Upper lobe of left lung (tissue), 6 donors: ENCODE measurements around the gene SPOCK1. TPM values are rescaled to one million over a fixed set of nuclear protein-coding genes. Genes with fewer than 3 reads are reported as not detected.

Experiments
- ATAC-seq, 2 donors: fragments of 200-7000 bp; cut with Tn5 transposase; one replicate each; pipeline ENCODE4 v1.9.1; 2022; ENCODE audit warnings: mild to moderate bottlenecking in 2 of 2, moderate library complexity in 2 of 2; ENCODE audit not compliant: low FRiP score in 2 of 2
- DNase-seq, 2 donors: peaks; one replicate each; pipeline ENCODE4 v3.0.0-alpha.2; 2019 to 2020
- H3K27ac ChIP-seq, 4 donors: fragments of 200-600 bp; sonication (generic); one replicate each; pipeline ENCODE4 v1.5.1; 2016 to 2019
- H3K27me3 ChIP-seq, 4 donors: fragments of 200-600 bp; sonication (generic); one replicate each; pipeline ENCODE4 v1.5.1; 2017 to 2019
- H3K36me3 ChIP-seq, 4 donors: fragments of 200-600 bp; sonication (generic); one replicate each; pipeline ENCODE4 v1.5.1; 2016 to 2019
- H3K4me1 ChIP-seq, 4 donors: fragments of 200-600 bp; sonication (generic); one replicate each; pipeline ENCODE4 v1.5.1; 2018 to 2019
- H3K4me3 ChIP-seq, 4 donors: fragments of 200-600 bp; sonication (generic); one replicate each; pipeline ENCODE4 v1.5.1; 2017 to 2019; ENCODE audit warnings: mild to moderate bottlenecking in 2 of 4, moderate library complexity in 1 of 4
- H3K9me3 ChIP-seq, 4 donors: fragments of 200-600 bp; sonication (generic); one replicate each; pipeline ENCODE4 v1.5.1; 2018 to 2019
- CTCF ChIP-seq, 6 experiments: fragments of 450-650 bp in 4 of 6; fragments of 200-600 bp in 2 of 6; sonication (generic) in 2 of 6; IDR thresholded peaks; one replicate each; pipeline ENCODE4 v1.5.1; 2016 to 2019; ENCODE audit warnings: antibody characterized with exemption in 6 of 6
- EP300 ChIP-seq, 4 donors: sonication (generic); formaldehyde crosslinking; IDR thresholded peaks; one replicate each; pipeline ENCODE4 v1.5.1; 2017; ENCODE audit warnings: antibody characterized with exemption in 4 of 4, control low read depth in 2 of 4
- POLR2A ChIP-seq, 4 donors: fragments of 450-650 bp; IDR thresholded peaks; one replicate each; pipeline ENCODE4 v1.5.1; 2016 to 2017; ENCODE audit warnings: antibody characterized with exemption in 4 of 4, mild to moderate bottlenecking in 2 of 4
- POLR2AphosphoS5 ChIP-seq, 2 donors: sonication (generic); formaldehyde crosslinking; IDR thresholded peaks; one replicate each; pipeline ENCODE4 v1.5.1; 2017; ENCODE audit warnings: antibody characterized with exemption in 2 of 2
- WGBS, 2 donors: methylation state at CpG; one replicate each; pipeline ENCODE4 v1.1.5; 2017 to 2018; 5-methylcytosine and 5-hydroxymethylcytosine counted together
- total RNA-seq, 6 donors: library from RNA; depleted of rRNA in 4 of 6; stranded (reverse); fragments of >200 nt in 4 of 6; gene quantifications; one replicate each; pipeline versions ENCODE4 v1.1.0 to v1.2.1, GENCODE V29; 2016 to 2021
- donor health status: DM: no; HTN: no; CAD: no; lungs with moderate emphysema.
- donor health status: DM: no; HTN: yes; CAD: no; lungs with severe emphysema.

The SPOCK1 gene
- total RNA-seq, 6 donors from 2014 or later: 0.33 to 16.6 (median 2.0) TPM; not detected in 1

DNA sequence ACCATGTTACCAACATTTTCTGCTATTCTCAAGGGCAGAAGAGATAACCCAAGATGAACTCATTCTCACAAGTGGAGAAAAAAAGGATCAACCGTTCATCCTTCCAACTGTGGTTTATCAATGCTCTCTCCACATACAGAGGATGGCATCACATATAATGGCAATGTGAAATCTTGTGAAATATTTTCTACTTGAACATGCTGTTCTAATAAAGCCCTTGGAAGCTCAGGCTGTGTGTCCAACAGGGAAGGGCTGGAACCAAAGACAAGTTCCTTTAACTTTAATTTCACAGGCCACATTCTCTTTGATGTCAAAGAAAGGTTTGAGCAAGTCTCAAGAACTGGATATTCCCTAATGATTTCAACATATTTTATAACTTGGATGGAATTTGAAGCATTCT, 230.5 kb downstream of the SPOCK1 start:
- DNase-seq (no peak), ATAC-seq (no peak)
- H3K4me3 ChIP-seq: no peak overlapping the region
- no peaks in the 10 kb centered on the region for H3K9me3 ChIP-seq
- 70 to 86% methylated on average over 1 of the region's 1 CpG for WGBS, 2 donors
- H3K27ac ChIP-seq: no peak overlapping the region
- H3K27me3 ChIP-seq: no peaks in the 10 kb centered on the region
- no peaks in the 10 kb centered on the region for H3K4me1 ChIP-seq
- TF ChIP-seq POLR2AphosphoS5 (IDR thresholded peaks at IDR 0.05): no peak
- no peak for TF ChIP-seq CTCF (IDR thresholded peaks at IDR 0.05)
- no peak for TF ChIP-seq EP300 (IDR thresholded peaks at IDR 0.05)
- TF ChIP-seq POLR2A (IDR thresholded peaks at IDR 0.05): no peak
- H3K36me3 ChIP-seq: no peaks in the 10 kb centered on the region

GRCh38 chr5:137266186-137266585, 232.9 kb downstream of the SPOCK1 start:
- 84 to 86% methylated on average over 4 of the region's 4 CpGs for WGBS, 2 donors
- Histone ChIP-seq H3K27me3 (no peaks in the 10 kb centered on the region), H3K4me3 (no peak overlapping the region), H3K4me1 (no peaks in the 10 kb centered on the region), H3K27ac (no peak overlapping the region), H3K36me3 (no peaks in the 10 kb centered on the region), H3K9me3 (no peaks in the 10 kb centered on the region)
- no peak for DNase-seq
- TF ChIP-seq POLR2A (IDR thresholded peaks at IDR 0.05): no peak
- TF ChIP-seq CTCF (IDR thresholded peaks at IDR 0.05): no peak
- no peak for TF ChIP-seq EP300 (IDR thresholded peaks at IDR 0.05)
- no peak for TF ChIP-seq POLR2AphosphoS5 (IDR thresholded peaks at IDR 0.05)
- no peak for ATAC-seq

DNA sequence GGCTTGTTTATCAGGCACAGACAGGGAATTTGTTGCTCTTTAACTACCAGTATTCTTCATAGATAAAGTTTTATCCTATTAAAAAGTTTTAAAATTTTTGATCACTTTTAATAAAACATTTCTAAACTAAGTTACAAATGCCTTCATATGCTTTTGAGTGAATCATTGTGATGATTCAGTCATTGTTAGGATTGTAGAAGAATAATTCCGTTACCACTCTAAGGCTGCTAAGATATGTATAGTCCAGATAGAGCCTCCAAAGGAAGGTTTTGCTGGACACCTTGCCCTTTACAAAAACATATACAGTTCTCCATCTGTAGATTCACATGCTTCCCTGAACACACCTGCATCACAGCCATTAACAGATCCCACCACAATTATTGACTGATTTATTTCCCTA, 233.7 kb downstream of the SPOCK1 start:
- TF ChIP-seq EP300 (IDR thresholded peaks at IDR 0.05) (no peak), POLR2A (IDR thresholded peaks at IDR 0.05) (no peak), POLR2AphosphoS5 (IDR thresholded peaks at IDR 0.05) (no peak), CTCF (IDR thresholded peaks at IDR 0.05) (no peak)
- H3K27me3 ChIP-seq: no peaks in the 10 kb centered on the region
- ATAC-seq: no peak
- H3K4me1 ChIP-seq: no peaks in the 10 kb centered on the region
- no peak overlapping the region for H3K4me3 ChIP-seq
- no peaks in the 10 kb centered on the region for H3K36me3 ChIP-seq
- no peak overlapping the region for H3K27ac ChIP-seq
- WGBS, 2 donors: 97 to 100% methylated on average over 1 of the region's 1 CpG
- H3K9me3 ChIP-seq: no peaks in the 10 kb centered on the region
- DNase-seq: no peak

DNA sequence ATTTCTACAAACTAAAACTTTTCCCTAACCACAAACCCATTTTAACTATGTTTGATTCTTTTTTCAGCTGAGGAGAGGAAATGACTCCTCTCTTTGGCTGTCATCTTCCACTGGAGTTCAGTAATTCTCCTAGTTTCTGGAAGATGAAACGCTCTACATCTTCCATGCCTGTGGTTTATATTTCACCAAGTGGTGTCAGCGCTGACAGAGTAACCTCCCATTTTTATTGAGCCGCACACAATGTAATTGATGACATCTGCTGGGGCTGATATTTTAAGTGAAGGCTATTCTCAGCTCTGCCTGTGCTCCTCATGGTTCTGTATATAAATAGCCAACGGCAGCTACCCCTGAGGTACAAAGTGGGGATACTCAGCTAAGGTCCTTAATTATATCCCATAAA, 234.6 kb downstream of the SPOCK1 start:
- Histone ChIP-seq H3K27me3 (no peaks in the 10 kb centered on the region), H3K4me1 (no peaks in the 10 kb centered on the region), H3K27ac (no peak overlapping the region), H3K9me3 (no peaks in the 10 kb centered on the region), H3K4me3 (no peak overlapping the region), H3K36me3 (no peaks in the 10 kb centered on the region)
- DNase-seq (no peak), ATAC-seq (peak in 1 of 2 donors; percentile 54)
- TF ChIP-seq EP300 (IDR thresholded peaks at IDR 0.05): no peak
- no peak for TF ChIP-seq POLR2A (IDR thresholded peaks at IDR 0.05)
- no peak for TF ChIP-seq CTCF (IDR thresholded peaks at IDR 0.05)
- TF ChIP-seq POLR2AphosphoS5 (IDR thresholded peaks at IDR 0.05): no peak
- WGBS, 2 donors: 91 to 95% methylated on average over 4 of the region's 4 CpGs

DNA sequence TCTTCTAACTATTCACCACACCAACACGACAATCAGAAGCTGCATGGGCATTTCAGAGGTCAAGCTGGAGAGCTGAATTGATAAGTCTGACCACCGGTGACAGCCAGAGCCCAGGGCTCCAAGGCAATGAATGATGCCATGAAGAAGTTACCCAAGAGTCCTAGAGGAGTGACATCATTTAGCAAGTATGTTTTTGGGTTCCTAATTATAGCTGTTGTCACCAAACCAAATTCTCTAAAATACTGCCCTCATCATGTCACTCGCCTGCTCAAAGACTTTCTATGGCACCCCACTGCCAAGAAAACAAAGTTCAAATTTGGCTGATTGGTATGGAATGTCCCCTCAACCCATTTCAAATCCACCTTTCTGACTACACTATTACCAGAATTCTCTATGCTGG, 235.1 kb downstream of the SPOCK1 start:
- Histone ChIP-seq H3K27ac (no peak overlapping the region), H3K9me3 (no peaks in the 10 kb centered on the region), H3K4me3 (no peak overlapping the region), H3K27me3 (no peaks in the 10 kb centered on the region), H3K36me3 (no peaks in the 10 kb centered on the region), H3K4me1 (no peaks in the 10 kb centered on the region)
- no peak for TF ChIP-seq CTCF (IDR thresholded peaks at IDR 0.05)
- TF ChIP-seq POLR2AphosphoS5 (IDR thresholded peaks at IDR 0.05): no peak
- TF ChIP-seq EP300 (IDR thresholded peaks at IDR 0.05): no peak
- TF ChIP-seq POLR2A (IDR thresholded peaks at IDR 0.05): no peak
- WGBS, 2 donors: 80 to 83% methylated on average over 3 of the region's 3 CpGs
- no peak for DNase-seq
- ATAC-seq: no peak
